HepG2 (cell line): ENCODE results near the gene DMPK. TPM values are rescaled to one million over a fixed set of nuclear protein-coding genes. Genes with fewer than 3 reads are reported as not detected.

ENCODE experiments used
- ATAC-seq: fragments of 200-7000 bp; cut with Tn5 transposase; 3 replicates; pipeline ENCODE4 v1.9.1; 2020; ENCODE audit warnings: mild to moderate bottlenecking, moderate library complexity
- BruUV-seq: library from RNA; stranded (reverse); fragments of 400-500 nt; replicated peaks from 2 replicates; lab custom pipeline; 2021; lab: Mats Ljungman, UMichigan
- CTCF ChIA-PET: fragments of 300-600 bp; formaldehyde crosslinking; extraction: SDS; loops from one replicate; lab custom pipeline; 2021; ENCODE audit warnings: low total read pairs, inconsistent platforms, low intra/inter-chr PET ratio; lab: Yijun Ruan, JAX
- POLR2A ChIA-PET: fragments of 350-600 bp; sonication (Branson Sonifier 250); formaldehyde crosslinking; loops from one replicate; lab custom pipeline; 2020; ENCODE audit warnings: antibody characterized with exemption, inconsistent platforms; lab: Yijun Ruan, JAX
- DNase-seq: peaks from one replicate; pipeline ENCODE4 v3.0.0-alpha.2; 2015; ENCODE audit warnings: low spot score
- FAIRE-seq: peaks from 3 replicates; lab custom pipeline; 2011; peaks lifted over from hg19 to GRCh38; lab: Jason Lieb, UNC
- H2AFZ ChIP-seq: one replicate; pipeline ENCODE4 v1.6.1; 2011; ENCODE audit warnings: low read length, inconsistent platforms
- H3K27ac ChIP-seq: fragments of 300-600 bp; 3 replicates; pipeline ENCODE4 v1.8.0; 2011; ENCODE audit warnings: mixed run types, mild to moderate bottlenecking, mixed read lengths, low read length, inconsistent platforms; ENCODE audit not compliant: insufficient read depth; ENCODE audit errors: extremely low read length
- H3K27me3 ChIP-seq, 2 experiments: fragments of 200-600 bp in 1 of 2; 2 replicates in 1 of 2; 3 replicates in 1 of 2; pipeline versions ENCODE4 v1.6.0 to v1.8.0; 2011; ENCODE audit warnings: low read length in 2 of 2, mild to moderate bottlenecking in 2 of 2, moderate library complexity in 2 of 2, inconsistent platforms in 1 of 2; ENCODE audit not compliant: insufficient read depth in 2 of 2, control insufficient read depth in 1 of 2
- H3K36me3 ChIP-seq, 2 experiments: fragments of 200-600 bp in 1 of 2; replicated peaks in 1 of 2; 2 replicates in 1 of 2; 3 replicates in 1 of 2; pipeline versions ENCODE4 v1.5.1 to v1.8.0; 2011; ENCODE audit warnings: low read length in 2 of 2, inconsistent platforms in 1 of 2; ENCODE audit not compliant: insufficient read depth in 2 of 2, control insufficient read depth in 1 of 2
- H3K4me1 ChIP-seq: 2 replicates; pipeline ENCODE4 v1.5.1; 2012; ENCODE audit warnings: low read length, inconsistent platforms; ENCODE audit not compliant: insufficient read depth
- H3K4me2 ChIP-seq: 2 replicates; pipeline ENCODE4 v1.6.0; 2011; ENCODE audit warnings: low read depth, low read length, inconsistent platforms
- H3K4me3 ChIP-seq, 3 experiments: fragments of 200-600 bp in 1 of 3; sonication (generic), shearing (Covaris generic) in 1 of 3; replicated peaks in 1 of 3; 2 replicates each; pipeline ENCODE4 v1.5.1; 2011 to 2016; ENCODE audit warnings: low read length in 3 of 3, inconsistent platforms in 2 of 3, low read depth in 2 of 3, mild to moderate bottlenecking in 2 of 3, control low read depth in 1 of 3, mixed read lengths in 1 of 3; ENCODE audit not compliant: insufficient read depth in 1 of 3
- H3K79me2 ChIP-seq: one replicate; pipeline ENCODE4 v1.6.1; 2011; ENCODE audit warnings: low read length, inconsistent platforms; ENCODE audit not compliant: insufficient read depth
- H3K9ac ChIP-seq: 2 replicates; pipeline ENCODE4 v1.6.0; 2011; ENCODE audit warnings: mild to moderate bottlenecking, low read depth, low read length, inconsistent platforms; ENCODE audit not compliant: insufficient read depth
- H3K9me3 ChIP-seq: 2 replicates; pipeline ENCODE4 v1.5.1; 2012; ENCODE audit warnings: mild to moderate bottlenecking, low read length
- H4K20me1 ChIP-seq: 2 replicates; pipeline ENCODE4 v1.6.0; 2011; ENCODE audit warnings: inconsistent platforms, mild to moderate bottlenecking, low read length, moderate library complexity; ENCODE audit not compliant: insufficient read depth
- ARNTL ChIP-seq: sonication (generic); formaldehyde crosslinking; IDR thresholded peaks from 2 replicates; pipeline ENCODE4 v1.4.0; 2020; ENCODE audit warnings: mild to moderate bottlenecking, missing genetic modification reagents
- NRL ChIP-seq: sonication (generic); formaldehyde crosslinking; IDR thresholded peaks from 2 replicates; pipeline ENCODE4 v1.5.0; 2020; ENCODE audit warnings: missing genetic modification reagents, mild to moderate bottlenecking, moderate library complexity, borderline replicate concordance
- ZNF629 ChIP-seq: sonication (generic); formaldehyde crosslinking; conservative IDR thresholded peaks from 2 replicates; pipeline ENCODE4 v1.5.0; 2020; ENCODE audit warnings: missing genetic modification reagents
- WGBS: methylation state at CpG from one replicate; pipeline ENCODE4 v1.1.6; 2017; ENCODE audit warnings: low lambda C conversion rate; 5-methylcytosine and 5-hydroxymethylcytosine counted together
- in situ Hi-C: cut with HindIII; loops from 2 replicates; pipeline ENCODE4 v1.10.0; 2017; ENCODE audit warnings: low pct_unique_long_range_greater_than_20kb; ENCODE audit not compliant: extremely low pct_ligation_motif_present
- intact Hi-C: fragments of 100-400 bp; cut with micrococcal nuclease; formaldehyde crosslinking; loops from one replicate; pipeline ENCODE4 v1.10.0; 2022; ENCODE audit not compliant: unreplicated experiment
- polyA plus RNA-seq, 8 experiments: library from polyadenylated mRNA; depleted of rRNA in 3 of 8; stranded (reverse) in 7 of 8; unstranded in 1 of 8; fragments of >200 nt; fragmentation: Illumina TruSeq in 4 of 8; extraction: Trizol in 4 of 8; gene quantifications; 2 replicates each; pipeline versions ENCODE4 v1.2.1 to v1.2.3, GENCODE V29; 2011 to 2016; ENCODE audit warnings: low read depth in 4 of 8, missing spikeins in 1 of 8, mixed read lengths in 1 of 8; ENCODE audit not compliant: insufficient read depth in 1 of 8
- total RNA-seq, 5 experiments: library from RNA; depleted of rRNA; stranded (reverse); fragments of >200 nt; fragmentation: Illumina TruSeq; extraction: Trizol; gene quantifications; 2 replicates each; pipeline ENCODE4 v1.2.3, GENCODE V29; 2016; ENCODE audit warnings: low read depth in 1 of 5

The DMPK gene
- total and polyA plus RNA-seq, 2 of the 13 experiments (the other 11 are each of a cell fraction or from before 2014, with no cell fraction given): 5.3 to 8.8 TPM

- peak overlapping the region in 2 of 3 experiments; percentile 93 to 94; a peak in 2 of 6 replicates for H3K4me3 ChIP-seq
- no TSS peak for BruUV-seq
- ATAC-seq: no peak
Measured at GRCh38 chr19:45790942-45791341, 8.7 kb upstream of the DMPK start.

GRCh38 chr19:45789035-45789786 lies 6.9 kb upstream of the DMPK start:
- intact Hi-C loops (no loop called here), in situ Hi-C loops (no loop called here)
- CTCF ChIA-PET: no interaction called here
- POLR2A ChIA-PET: no interaction called here
- Histone ChIP-seq H3K27ac (no peak overlapping the region), H3K27me3 (peaks cover 0 to 3% of the 10 kb centered on the region in 2 experiments; a peak in 2 of 5 replicates), H3K9me3 (no peaks in the 10 kb centered on the region), H3K9ac (no peak overlapping the region), H3K79me2 (peaks cover 14% of the 10 kb centered on the region), H3K36me3 (peaks cover 12 to 30% of the 10 kb centered on the region in 2 experiments), H2AFZ (no peak overlapping the region), H3K4me3 (no peak overlapping the region), H3K4me2 (no peak overlapping the region), H4K20me1 (no peaks in the 10 kb centered on the region), H3K4me1 (peaks cover 20% of the 10 kb centered on the region)
- BruUV-seq: no TSS peak
- no peak for FAIRE-seq
- DNase-seq: no peak
- WGBS: 98% methylated on average over 15 of the region's 15 CpGs
- peak; percentile 73 for TF ChIP-seq ZNF629
- TF ChIP-seq ARNTL: no peak
- ATAC-seq: no peak

More at GRCh38 chr19:45790942-45791341, 8.7 kb upstream of the DMPK start:
- peak overlapping the region; percentile 88; the same call in 1 of the 2 replicates for H3K9ac ChIP-seq
- intact Hi-C loops (no loop called here), in situ Hi-C loops (no loop called here)
- FAIRE-seq: no peak
- WGBS: 98% methylated on average over 8 of the region's 8 CpGs
- no peaks in the 10 kb centered on the region for H3K9me3 ChIP-seq
- H3K36me3 ChIP-seq: peaks cover 11 to 30% of the 10 kb centered on the region in 2 experiments
- no peak for DNase-seq
- H2AFZ ChIP-seq: no peak overlapping the region
- peak overlapping the region; percentile 100; the same call in 1 of the 2 replicates for H3K4me2 ChIP-seq
- no peak for TF ChIP-seq NRL (CRISPR knock-in tag)
- no peak overlapping the region for H3K27ac ChIP-seq
- POLR2A ChIA-PET: interaction anchor here (1.5 to 2.3 kb wide), 2 partner anchors 9 to 20 kb away, joined by 3 to 14 read pairs; partner anchors contain the start of gene DMPK
- H3K4me1 ChIP-seq: peaks cover 20% of the 10 kb centered on the region
- CTCF ChIA-PET: no interaction called here
- no peaks in the 10 kb centered on the region for H4K20me1 ChIP-seq
- peaks cover 0 to 9% of the 10 kb centered on the region in 2 experiments; a peak in 2 of 5 replicates for H3K27me3 ChIP-seq
- peaks cover 14% of the 10 kb centered on the region for H3K79me2 ChIP-seq
